ENCODE measurements around the gene ST14.

DNA sequence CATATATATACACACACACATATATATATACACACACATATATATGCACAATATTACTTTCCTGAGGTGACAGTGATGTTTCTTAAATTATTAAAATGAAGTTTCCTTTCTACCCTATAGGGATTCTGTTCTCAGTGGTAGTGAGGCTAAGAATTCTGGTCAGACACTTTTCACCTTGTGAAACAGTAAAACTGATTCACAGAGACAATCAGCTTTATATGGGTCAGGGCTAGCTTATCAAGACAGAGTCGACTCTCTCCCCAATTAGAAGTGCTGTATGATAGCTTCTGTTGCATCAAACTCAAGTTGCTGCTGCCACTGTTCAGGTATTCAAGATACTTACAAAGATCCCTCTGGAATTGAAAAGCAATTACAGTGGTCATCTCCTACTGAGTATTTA, 86.7 kb downstream of the ST14 start:
- TF ChIP-seq, protein P1, sequence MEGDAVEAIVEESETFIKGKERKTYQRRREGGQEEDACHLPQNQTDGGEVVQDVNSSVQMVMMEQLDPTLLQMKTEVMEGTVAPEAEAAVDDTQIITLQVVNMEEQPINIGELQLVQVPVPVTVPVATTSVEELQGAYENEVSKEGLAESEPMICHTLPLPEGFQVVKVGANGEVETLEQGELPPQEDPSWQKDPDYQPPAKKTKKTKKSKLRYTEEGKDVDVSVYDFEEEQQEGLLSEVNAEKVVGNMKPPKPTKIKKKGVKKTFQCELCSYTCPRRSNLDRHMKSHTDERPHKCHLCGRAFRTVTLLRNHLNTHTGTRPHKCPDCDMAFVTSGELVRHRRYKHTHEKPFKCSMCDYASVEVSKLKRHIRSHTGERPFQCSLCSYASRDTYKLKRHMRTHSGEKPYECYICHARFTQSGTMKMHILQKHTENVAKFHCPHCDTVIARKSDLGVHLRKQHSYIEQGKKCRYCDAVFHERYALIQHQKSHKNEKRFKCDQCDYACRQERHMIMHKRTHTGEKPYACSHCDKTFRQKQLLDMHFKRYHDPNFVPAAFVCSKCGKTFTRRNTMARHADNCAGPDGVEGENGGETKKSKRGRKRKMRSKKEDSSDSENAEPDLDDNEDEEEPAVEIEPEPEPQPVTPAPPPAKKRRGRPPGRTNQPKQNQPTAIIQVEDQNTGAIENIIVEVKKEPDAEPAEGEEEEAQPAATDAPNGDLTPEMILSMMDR (IDR thresholded peaks at IDR 0.05 in 2 of 3, conservative IDR thresholded peaks at IDR 0.05 in 1 of 3; ENCODE audit: control insufficient read depth in 2 of 3, extremely low read depth in 1 of 3, insufficient read depth in 1 of 3, low read depth in 3 of 3, low read length in 3 of 3) = no peak
- TF ChIP-seq POLR2A (IDR thresholded peaks at IDR 0.05; ENCODE audit: low read depth, low read length) (no peak), EZH2 (IDR thresholded peaks at IDR 0.05; ENCODE audit: borderline replicate concordance, control insufficient read depth, low read depth, low read length) (no peak), REST (IDR thresholded peaks at IDR 0.05; ENCODE audit: low read depth, low read length) (no peak), NFXL1 (IDR thresholded peaks at IDR 0.05; ENCODE audit: borderline replicate concordance) (no peak), ATF7 (IDR thresholded peaks at IDR 0.05; ENCODE audit: low read depth) (no peak), CREM (IDR thresholded peaks at IDR 0.05; ENCODE audit: low read depth) (no peak), SUZ12 (IDR thresholded peaks at IDR 0.05; ENCODE audit: unreplicated experiment) (no peak), TCF7 (IDR thresholded peaks at IDR 0.05; ENCODE audit: borderline replicate concordance) (no peak), ATF2 (IDR thresholded peaks at IDR 0.05; ENCODE audit: low read length) (no peak), SIN3A (IDR thresholded peaks at IDR 0.05; ENCODE audit: low read depth, low read length) (no peak)

All from GM12878 (cell line).